Sigmoid colon (tissue), 4 donors: ENCODE results near the gene SLC22A2.

Experiments used
- EP300 ChIP-seq, 4 donors: sonication (generic); formaldehyde crosslinking; IDR thresholded peaks; one replicate each; pipeline ENCODE4 v1.6.1; 2017; ENCODE audit warnings: antibody characterized with exemption in 4 of 4
- POLR2AphosphoS5 ChIP-seq, 4 donors: sonication (generic); formaldehyde crosslinking; IDR thresholded peaks; one replicate each; pipeline ENCODE4 v1.6.1; 2017; ENCODE audit warnings: antibody characterized with exemption in 4 of 4
- TF ChIP-seq, protein P1 (sequence below), 4 experiments: fragments of 450-650 bp in 3 of 4; fragments of 200-600 bp in 1 of 4; IDR thresholded peaks; one replicate each; pipeline ENCODE4 v1.5.1; 2016 to 2019; ENCODE audit warnings: antibody characterized with exemption in 4 of 4, mild to moderate bottlenecking in 3 of 4, moderate library complexity in 2 of 4

DNA sequence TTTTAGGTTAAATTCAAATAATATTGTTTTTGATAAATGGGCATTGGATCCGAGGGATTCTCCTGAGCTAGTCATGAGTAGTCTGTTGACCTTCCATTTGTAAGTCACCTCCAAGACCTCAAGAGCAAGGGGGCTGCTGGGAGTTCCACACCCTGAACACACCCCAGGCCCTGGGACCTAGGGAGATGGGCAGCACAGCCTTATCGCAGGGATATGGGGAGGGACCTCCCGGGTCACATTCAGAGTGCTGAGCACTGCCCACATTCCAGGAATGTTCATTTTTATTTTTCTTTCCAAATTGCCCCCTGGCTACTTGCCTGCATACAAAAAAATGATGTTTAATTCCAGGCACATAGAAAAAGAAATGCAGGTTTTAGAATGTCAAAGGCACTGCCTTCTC is 55.5 kb downstream of the SLC22A2 start:
- TF ChIP-seq, protein P1, sequence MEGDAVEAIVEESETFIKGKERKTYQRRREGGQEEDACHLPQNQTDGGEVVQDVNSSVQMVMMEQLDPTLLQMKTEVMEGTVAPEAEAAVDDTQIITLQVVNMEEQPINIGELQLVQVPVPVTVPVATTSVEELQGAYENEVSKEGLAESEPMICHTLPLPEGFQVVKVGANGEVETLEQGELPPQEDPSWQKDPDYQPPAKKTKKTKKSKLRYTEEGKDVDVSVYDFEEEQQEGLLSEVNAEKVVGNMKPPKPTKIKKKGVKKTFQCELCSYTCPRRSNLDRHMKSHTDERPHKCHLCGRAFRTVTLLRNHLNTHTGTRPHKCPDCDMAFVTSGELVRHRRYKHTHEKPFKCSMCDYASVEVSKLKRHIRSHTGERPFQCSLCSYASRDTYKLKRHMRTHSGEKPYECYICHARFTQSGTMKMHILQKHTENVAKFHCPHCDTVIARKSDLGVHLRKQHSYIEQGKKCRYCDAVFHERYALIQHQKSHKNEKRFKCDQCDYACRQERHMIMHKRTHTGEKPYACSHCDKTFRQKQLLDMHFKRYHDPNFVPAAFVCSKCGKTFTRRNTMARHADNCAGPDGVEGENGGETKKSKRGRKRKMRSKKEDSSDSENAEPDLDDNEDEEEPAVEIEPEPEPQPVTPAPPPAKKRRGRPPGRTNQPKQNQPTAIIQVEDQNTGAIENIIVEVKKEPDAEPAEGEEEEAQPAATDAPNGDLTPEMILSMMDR (IDR thresholded peaks at IDR 0.05), result no peak
- TF ChIP-seq POLR2AphosphoS5 (IDR thresholded peaks at IDR 0.05), result no peak
- no peak for TF ChIP-seq EP300 (IDR thresholded peaks at IDR 0.05)
